MM.1S (cell line): ENCODE results near the gene TBX20.
"Not testable (repeated sequence)": the region's sequence is repeated elsewhere in the genome, so short reads cannot be mapped to it uniquely, and the experiment has no call there.

Experiments
- EZH2 ChIP-seq: fragments of 300-600 bp; sonication (generic); optimal IDR thresholded peaks from 2 replicates; pipeline ENCODE3; 2017; ENCODE audit warnings: low read depth, mild to moderate bottlenecking, antibody characterized with exemption, low read length, mixed read lengths
- TF ChIP-seq, protein P1 (sequence below): fragments of 300-600 bp; sonication (generic); IDR thresholded peaks from 2 replicates; pipeline ENCODE4 v1.5.1; 2016; ENCODE audit warnings: antibody characterized with exemption, low read length, mixed read lengths

DNA sequence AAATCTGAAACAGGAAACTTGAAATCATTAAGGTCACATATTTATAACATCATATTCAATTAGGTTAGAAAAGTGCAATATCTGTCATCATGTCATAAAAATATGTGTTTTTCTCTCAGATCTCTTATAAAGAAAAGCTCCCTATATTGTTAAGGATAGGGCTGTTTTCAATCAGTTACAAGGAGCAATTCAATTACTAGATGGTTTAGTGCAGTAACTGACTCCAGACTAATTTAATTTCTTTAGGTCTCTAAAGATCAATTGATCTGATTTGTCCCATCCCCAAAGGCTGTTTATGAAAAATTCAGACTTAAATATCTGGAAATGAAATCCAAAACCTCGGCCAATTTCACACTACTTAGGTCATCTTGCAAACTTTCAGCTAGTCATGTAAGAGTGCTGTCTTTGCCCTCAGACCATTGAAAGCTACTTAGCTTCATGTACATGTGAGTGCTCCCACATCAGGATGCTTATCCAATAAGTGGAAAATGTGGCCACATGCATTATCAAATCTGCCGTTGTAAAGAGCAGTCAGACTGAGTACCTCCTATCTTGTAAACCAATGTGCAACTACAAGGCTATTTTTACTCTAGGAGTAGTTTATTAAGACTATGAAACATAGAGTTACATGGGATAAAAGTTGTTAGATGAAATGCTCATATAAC is 24.7 kb downstream of the TBX20 start:
- TF ChIP-seq, protein P1, sequence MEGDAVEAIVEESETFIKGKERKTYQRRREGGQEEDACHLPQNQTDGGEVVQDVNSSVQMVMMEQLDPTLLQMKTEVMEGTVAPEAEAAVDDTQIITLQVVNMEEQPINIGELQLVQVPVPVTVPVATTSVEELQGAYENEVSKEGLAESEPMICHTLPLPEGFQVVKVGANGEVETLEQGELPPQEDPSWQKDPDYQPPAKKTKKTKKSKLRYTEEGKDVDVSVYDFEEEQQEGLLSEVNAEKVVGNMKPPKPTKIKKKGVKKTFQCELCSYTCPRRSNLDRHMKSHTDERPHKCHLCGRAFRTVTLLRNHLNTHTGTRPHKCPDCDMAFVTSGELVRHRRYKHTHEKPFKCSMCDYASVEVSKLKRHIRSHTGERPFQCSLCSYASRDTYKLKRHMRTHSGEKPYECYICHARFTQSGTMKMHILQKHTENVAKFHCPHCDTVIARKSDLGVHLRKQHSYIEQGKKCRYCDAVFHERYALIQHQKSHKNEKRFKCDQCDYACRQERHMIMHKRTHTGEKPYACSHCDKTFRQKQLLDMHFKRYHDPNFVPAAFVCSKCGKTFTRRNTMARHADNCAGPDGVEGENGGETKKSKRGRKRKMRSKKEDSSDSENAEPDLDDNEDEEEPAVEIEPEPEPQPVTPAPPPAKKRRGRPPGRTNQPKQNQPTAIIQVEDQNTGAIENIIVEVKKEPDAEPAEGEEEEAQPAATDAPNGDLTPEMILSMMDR, result not testable (repeated sequence)
- TF ChIP-seq EZH2, result not testable (repeated sequence)
